Endodermal cell (in vitro differentiated cells): ENCODE measurements around the gene FAM168B. TPM values are rescaled to one million over a fixed set of nuclear protein-coding genes. Genes with fewer than 3 reads are reported as not detected.

Source experiments
- DNase-seq: peaks from one replicate; pipeline ENCODE4 v3.0.0-alpha.2; 2017
- H3K27ac ChIP-seq: 2 replicates; pipeline ENCODE4 v1.5.1; 2013; ENCODE audit warnings: mild to moderate bottlenecking, low read depth, low read length, moderate library complexity
- H3K27me3 ChIP-seq: 2 replicates; pipeline ENCODE4 v1.6.1; 2013; ENCODE audit warnings: mild to moderate bottlenecking, low read length, moderate library complexity; ENCODE audit not compliant: insufficient read depth, control insufficient read depth, poor library complexity, severe bottlenecking
- H3K36me3 ChIP-seq: 2 replicates; pipeline ENCODE4 v1.7.0; 2013; ENCODE audit warnings: mild to moderate bottlenecking, low read length, moderate library complexity; ENCODE audit not compliant: control insufficient read depth, insufficient read depth
- H3K4me1 ChIP-seq: one replicate; pipeline ENCODE4 v1.7.0; 2013; ENCODE audit warnings: low read length; ENCODE audit not compliant: control insufficient read depth, insufficient read depth
- H3K4me3 ChIP-seq: 2 replicates; pipeline ENCODE4 v1.5.1; 2013; ENCODE audit warnings: mild to moderate bottlenecking, low read length, moderate library complexity
- H3K9ac ChIP-seq: 2 replicates; pipeline ENCODE4 v1.6.1; 2013; ENCODE audit warnings: mild to moderate bottlenecking, low read length, moderate library complexity; ENCODE audit not compliant: poor library complexity, severe bottlenecking; ENCODE audit errors: extremely low read depth
- H3K9me3 ChIP-seq: 2 replicates; pipeline ENCODE4 v1.6.1; 2013; ENCODE audit warnings: mild to moderate bottlenecking, low read length, moderate library complexity; ENCODE audit not compliant: control insufficient read depth
- H3K27ac Mint-ChIP-seq: 2 replicates; pipeline ENCODE4 v1.8.0; 2020; ENCODE audit warnings: mixed read lengths
- H3K27me3 Mint-ChIP-seq: 2 replicates; pipeline ENCODE4 v1.8.0; 2021; ENCODE audit warnings: mild to moderate bottlenecking, mixed read lengths; ENCODE audit not compliant: insufficient read depth
- H3K36me3 Mint-ChIP-seq: 2 replicates; pipeline ENCODE4 v1.8.0; 2020; ENCODE audit warnings: low read depth, mixed read lengths
- H3K4me1 Mint-ChIP-seq: 2 replicates; pipeline ENCODE4 v1.8.0; 2020; ENCODE audit warnings: mixed read lengths
- H3K4me3 Mint-ChIP-seq: 2 replicates; pipeline ENCODE4 v1.8.0; 2020; ENCODE audit warnings: mild to moderate bottlenecking, moderate library complexity, mixed read lengths
- H3K9me3 Mint-ChIP-seq: 2 replicates; pipeline ENCODE4 v1.8.0; 2020; ENCODE audit warnings: mild to moderate bottlenecking, mixed read lengths
- WGBS, 2 experiments: methylation state at CpG; one replicate each; pipeline versions ENCODE4 v1.1.5 to v1.1.7; 2013; ENCODE audit warnings: missing lambda C conversion rate in 2 of 2, mixed read lengths in 1 of 2; ENCODE audit not compliant: insufficient coverage in 1 of 2, insufficient read length in 1 of 2; 5-methylcytosine and 5-hydroxymethylcytosine counted together
- total RNA-seq, 2 donors: library from RNA; stranded (reverse); fragmentation: NEBNext Ultra II Directional in 1 of 2; extraction: Animal tissue kit (Norgen Biotek cat#: 25700) in 1 of 2; gene quantifications; 2 replicates in 1 of 2; 3 replicates in 1 of 2; pipeline ENCODE4 v1.2.1, GENCODE V29; 2021
- TF ChIP-seq, protein P1 (sequence below): fragments of 200-600 bp; sonication (generic); conservative IDR thresholded peaks from 2 replicates; pipeline ENCODE4 v1.5.0; 2021; ENCODE audit warnings: antibody characterized with exemption, mild to moderate bottlenecking

The FAM168B gene
- total RNA-seq, 2 donors from 2014 or later = 77.5 to 77.6 TPM

DNA sequence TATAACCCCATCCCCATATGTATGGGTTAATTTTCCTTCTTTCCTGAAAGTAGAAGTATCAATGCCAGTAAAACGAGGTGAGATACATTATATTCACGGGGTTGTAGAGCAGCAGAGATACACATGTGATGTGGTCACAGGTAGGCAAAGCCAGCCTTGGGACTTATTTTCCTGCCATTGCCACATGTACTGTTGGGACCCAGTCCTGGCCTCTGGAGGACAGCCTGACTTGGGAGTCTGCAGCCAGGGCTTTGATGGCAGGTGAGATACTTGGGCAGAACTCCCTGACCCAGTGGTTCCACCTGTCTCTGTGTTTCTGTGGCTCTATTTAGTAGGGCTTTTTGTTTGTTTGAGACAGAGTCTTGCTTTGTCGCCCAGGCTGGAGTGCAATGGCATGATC is 29.9 kb upstream of the FAM168B start:
- no peak for DNase-seq
- WGBS, 2 experiments = 98 to 100% methylated on average over 3 of the region's 3 CpGs
- TF ChIP-seq, protein P1, sequence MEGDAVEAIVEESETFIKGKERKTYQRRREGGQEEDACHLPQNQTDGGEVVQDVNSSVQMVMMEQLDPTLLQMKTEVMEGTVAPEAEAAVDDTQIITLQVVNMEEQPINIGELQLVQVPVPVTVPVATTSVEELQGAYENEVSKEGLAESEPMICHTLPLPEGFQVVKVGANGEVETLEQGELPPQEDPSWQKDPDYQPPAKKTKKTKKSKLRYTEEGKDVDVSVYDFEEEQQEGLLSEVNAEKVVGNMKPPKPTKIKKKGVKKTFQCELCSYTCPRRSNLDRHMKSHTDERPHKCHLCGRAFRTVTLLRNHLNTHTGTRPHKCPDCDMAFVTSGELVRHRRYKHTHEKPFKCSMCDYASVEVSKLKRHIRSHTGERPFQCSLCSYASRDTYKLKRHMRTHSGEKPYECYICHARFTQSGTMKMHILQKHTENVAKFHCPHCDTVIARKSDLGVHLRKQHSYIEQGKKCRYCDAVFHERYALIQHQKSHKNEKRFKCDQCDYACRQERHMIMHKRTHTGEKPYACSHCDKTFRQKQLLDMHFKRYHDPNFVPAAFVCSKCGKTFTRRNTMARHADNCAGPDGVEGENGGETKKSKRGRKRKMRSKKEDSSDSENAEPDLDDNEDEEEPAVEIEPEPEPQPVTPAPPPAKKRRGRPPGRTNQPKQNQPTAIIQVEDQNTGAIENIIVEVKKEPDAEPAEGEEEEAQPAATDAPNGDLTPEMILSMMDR = no peak
- H3K4me3 ChIP-seq = no peak overlapping the region
- H3K4me1 ChIP-seq = no peaks in the 10 kb centered on the region
- peaks cover 58% of the 10 kb centered on the region for H3K36me3 ChIP-seq
- H3K4me1 Mint-ChIP-seq = no peaks in the 10 kb centered on the region
- peaks cover 62% of the 10 kb centered on the region for H3K36me3 Mint-ChIP-seq
- no peaks in the 10 kb centered on the region for H3K27me3 ChIP-seq
- H3K27ac ChIP-seq = no peak overlapping the region
- no peak overlapping the region for H3K9ac ChIP-seq
- H3K27ac Mint-ChIP-seq = no peak overlapping the region
- H3K27me3 Mint-ChIP-seq = no peaks in the 10 kb centered on the region
- no peaks in the 10 kb centered on the region for H3K9me3 Mint-ChIP-seq
- no peak overlapping the region for H3K4me3 Mint-ChIP-seq
- no peaks in the 10 kb centered on the region for H3K9me3 ChIP-seq

DNA sequence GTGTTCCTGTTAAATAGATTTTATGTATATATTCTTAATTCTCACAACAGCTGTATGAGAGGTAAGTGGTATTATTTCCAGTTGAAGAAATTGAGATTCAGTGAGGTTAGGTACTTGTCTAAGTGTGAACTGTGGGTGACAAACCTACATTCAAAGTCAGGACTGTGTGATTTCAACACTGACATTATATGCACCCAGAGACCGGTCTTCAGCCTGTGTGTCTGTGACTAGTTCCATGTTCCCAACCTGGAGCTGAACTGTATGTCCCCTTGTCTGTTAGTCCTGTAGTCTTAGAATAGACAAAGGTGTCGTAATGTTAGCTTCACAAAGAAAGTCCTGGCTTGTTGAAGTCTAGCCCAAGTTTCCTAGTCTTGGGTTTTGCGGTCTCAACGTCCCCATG is 29.2 kb upstream of the FAM168B start:
- no peak overlapping the region for H3K27ac ChIP-seq
- H3K9me3 ChIP-seq = no peaks in the 10 kb centered on the region
- Mint-ChIP-seq H3K4me1 (no peaks in the 10 kb centered on the region), H3K27me3 (no peaks in the 10 kb centered on the region), H3K27ac (no peak overlapping the region), H3K36me3 (peaks cover 59% of the 10 kb centered on the region), H3K4me3 (no peak overlapping the region), H3K9me3 (no peaks in the 10 kb centered on the region)
- peaks cover 58% of the 10 kb centered on the region for H3K36me3 ChIP-seq
- 95 to 97% methylated on average over 3 to 4 of the region's 4 CpGs for WGBS, 2 experiments
- TF ChIP-seq, protein P1 = no peak
- no peak overlapping the region for H3K9ac ChIP-seq
- no peak for DNase-seq
- H3K4me3 ChIP-seq = no peak overlapping the region
- H3K27me3 ChIP-seq = no peaks in the 10 kb centered on the region
- H3K4me1 ChIP-seq = no peaks in the 10 kb centered on the region

DNA sequence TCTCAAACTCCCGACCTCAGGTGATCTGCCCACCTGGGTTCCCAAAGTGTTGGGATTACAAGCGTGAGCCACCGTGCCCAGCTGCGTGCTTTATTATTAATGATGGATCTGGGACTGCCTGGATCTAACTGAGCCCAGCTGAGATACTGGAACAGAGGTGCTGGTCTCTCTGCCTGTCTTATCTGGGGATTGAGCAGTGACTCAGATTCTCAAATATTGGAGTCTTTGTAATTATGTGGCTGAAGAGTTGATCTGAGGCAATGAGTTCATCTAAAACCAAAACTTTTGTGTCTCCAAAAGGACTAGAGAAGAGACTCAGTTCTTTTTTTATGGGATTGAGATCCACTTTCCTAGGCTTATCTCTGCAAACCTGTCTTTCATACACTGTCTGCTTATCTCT is 28.2 kb upstream of the FAM168B start:
- no peaks in the 10 kb centered on the region for H3K9me3 Mint-ChIP-seq
- Histone ChIP-seq H3K9ac (no peak overlapping the region), H3K27ac (no peak overlapping the region), H3K27me3 (no peaks in the 10 kb centered on the region), H3K4me3 (no peak overlapping the region), H3K9me3 (no peaks in the 10 kb centered on the region), H3K4me1 (no peaks in the 10 kb centered on the region), H3K36me3 (peaks cover 52% of the 10 kb centered on the region)
- peaks cover 51% of the 10 kb centered on the region for H3K36me3 Mint-ChIP-seq
- TF ChIP-seq, protein P1 = no peak
- no peak overlapping the region for H3K27ac Mint-ChIP-seq
- WGBS, 2 experiments = 94 to 99% methylated on average over 4 of the region's 4 CpGs
- no peaks in the 10 kb centered on the region for H3K27me3 Mint-ChIP-seq
- H3K4me3 Mint-ChIP-seq = no peak overlapping the region
- H3K4me1 Mint-ChIP-seq = no peaks in the 10 kb centered on the region
- no peak for DNase-seq
